Activated CD4-positive, CD25-positive, alpha-beta regulatory T cell treated with anti-CD3 and anti-CD28 coated beads, Interleukin-2, amount 50 U/mL, for 72 hours (primary cell): ENCODE data around the gene ANKRD33.

Source experiments
- DNase-seq: peaks from one replicate; pipeline ENCODE4 v3.0.0; 2021

Gene ANKRD33

GRCh38 chr12:51905471-51906429 is 17.8 kb downstream of the ANKRD33 start:
- DNase-seq = no peak

DNA sequence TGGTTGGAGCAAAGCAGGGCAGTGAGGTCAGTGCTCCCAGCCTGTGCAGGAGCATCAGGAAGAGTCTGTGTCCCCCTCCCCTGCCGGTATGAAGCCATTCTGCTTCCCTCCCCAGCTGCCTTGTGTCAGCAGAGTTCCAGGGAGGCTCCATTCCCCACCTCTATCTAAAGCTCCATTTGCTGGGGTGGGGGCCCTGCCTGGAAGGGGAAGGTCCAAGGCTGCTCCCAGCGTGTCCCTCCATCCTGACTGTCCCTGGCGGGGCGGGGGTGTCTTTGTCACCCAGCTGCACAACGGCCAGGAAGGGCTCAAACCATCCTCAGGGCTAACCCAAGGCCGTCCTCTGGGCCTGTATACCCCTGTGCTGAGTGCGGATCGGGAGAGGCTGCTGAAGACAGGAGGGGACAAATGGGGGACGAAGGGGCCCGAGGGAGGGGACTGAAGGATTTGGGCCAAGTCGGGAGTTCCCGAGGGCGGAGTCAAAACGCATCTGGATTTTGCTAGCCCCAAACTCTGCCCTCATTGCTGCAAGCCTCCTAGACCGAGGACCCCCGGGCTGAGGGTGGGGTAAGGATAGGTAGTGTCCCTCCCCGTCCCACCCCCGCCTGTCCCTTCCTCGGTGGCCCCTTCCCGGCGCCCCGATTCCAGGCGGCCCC is 18.7 kb downstream of the ANKRD33 start:
- DNase-seq = no peak

- DNase-seq = no peak
Observed at GRCh38 chr12:51907083-51907855, 19.4 kb downstream of the ANKRD33 start, which contains the start of gene ACVRL1. Gene ACVRL1 (plus strand): TSS chr12:51907504. CDS start chr12:51912475, 4,971 bp downstream.

DNA sequence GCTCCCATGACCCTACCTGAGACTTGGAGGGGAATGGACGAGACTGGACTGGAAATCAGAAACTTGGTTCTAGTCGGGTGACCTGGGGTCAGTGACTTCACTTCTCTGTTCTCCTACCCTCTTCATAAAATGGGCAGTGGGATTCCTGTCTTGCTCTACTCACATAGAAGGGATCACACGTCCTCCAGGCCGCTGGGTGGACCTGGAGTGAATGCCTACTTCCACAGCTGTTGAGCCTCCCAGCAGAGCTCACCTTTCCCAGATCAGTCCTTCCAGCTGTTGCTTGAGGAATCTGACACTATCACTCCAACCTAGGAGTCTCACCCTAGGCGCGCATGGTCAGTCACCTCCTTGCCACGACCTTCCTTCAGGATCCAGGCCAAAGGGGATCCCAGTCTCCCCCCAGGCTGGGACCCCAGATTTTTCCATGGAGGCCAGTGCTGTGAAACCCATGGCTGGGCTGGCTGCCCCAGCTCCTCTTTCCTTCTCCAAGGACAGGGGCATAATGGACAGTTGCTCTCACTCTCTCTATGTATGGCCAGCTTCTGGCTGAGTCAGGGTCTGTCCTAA is 20.0 kb downstream of the ANKRD33 start:
- no peak for DNase-seq

- no peak for DNase-seq
Observed at GRCh38 chr12:51908876-51909592, 21.1 kb downstream of the ANKRD33 start.

GRCh38 chr12:51910168-51910567 is 22.3 kb downstream of the ANKRD33 start:
- DNase-seq = no peak

GRCh38 chr12:51910691-51911090 is 22.8 kb downstream of the ANKRD33 start:
- no peak for DNase-seq

DNA sequence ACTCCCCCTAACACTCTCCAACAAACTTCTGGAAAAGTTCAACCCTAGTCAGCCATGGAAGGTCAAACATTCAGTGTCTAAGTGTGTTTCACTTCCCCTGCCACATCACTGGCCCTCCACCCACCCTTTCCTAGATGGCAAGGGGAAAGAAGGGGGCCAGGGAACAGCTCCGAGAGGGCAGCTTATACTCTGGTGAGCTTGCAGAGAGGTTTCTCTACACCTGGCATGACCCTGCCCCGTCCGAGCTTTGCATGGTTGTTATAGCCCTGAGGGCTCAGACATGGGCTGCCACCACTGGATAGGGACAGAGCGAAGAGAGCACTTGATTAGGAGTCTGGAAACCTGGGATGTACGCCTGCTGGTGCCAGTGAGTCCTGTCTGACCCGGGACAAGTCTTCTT is 23.4 kb downstream of the ANKRD33 start:
- no peak for DNase-seq

DNA sequence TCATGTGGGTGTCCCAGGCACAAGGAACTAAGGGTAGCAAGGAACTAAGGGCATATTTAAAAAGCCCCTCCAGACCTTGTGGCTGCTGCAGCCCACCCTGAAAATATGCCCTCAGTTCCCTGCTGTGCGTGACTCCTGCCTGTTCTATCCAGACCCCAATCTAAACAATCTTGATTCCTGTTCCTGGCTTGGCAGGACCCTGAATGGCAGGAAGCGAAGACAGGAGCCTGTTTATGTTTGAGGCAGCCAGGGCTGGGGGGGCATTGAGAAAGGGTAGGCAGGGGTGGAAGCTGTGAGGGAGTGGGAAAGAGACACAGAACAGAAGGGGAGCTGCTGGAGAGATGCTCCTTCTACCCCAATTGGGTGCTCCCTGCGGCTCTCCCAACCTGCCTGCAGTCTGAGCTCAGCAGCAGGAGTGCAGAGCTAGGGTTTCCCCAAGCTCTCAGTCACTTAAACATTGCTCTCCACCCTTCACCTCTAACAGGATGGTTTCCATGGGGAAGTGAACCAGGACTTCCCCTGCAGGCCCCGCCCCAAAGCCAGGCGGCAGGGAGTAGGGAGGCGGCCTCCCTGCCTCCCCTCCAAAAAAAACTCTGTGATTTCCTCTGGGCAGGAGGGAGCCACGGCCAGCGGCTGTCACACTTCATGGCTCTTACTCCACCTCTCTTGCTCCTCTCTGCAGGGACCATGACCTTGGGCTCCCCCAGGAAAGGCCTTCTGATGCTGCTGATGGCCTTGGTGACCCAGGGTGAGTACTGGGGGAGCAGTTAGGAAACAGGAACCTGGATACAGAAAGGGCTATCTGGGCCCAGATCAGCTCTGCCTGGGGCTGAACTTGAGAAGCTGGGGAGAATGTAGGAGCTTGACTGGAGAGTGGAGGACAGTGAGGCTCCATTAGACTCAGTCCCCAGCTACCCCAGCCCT is 24.1 kb downstream of the ANKRD33 start:
- DNase-seq = no peak

- DNase-seq = no peak
Observed at GRCh38 chr12:51913071-51914033, 25.4 kb downstream of the ANKRD33 start.

GRCh38 chr12:51914034-51914923 is 26.4 kb downstream of the ANKRD33 start:
- DNase-seq = no peak

DNA sequence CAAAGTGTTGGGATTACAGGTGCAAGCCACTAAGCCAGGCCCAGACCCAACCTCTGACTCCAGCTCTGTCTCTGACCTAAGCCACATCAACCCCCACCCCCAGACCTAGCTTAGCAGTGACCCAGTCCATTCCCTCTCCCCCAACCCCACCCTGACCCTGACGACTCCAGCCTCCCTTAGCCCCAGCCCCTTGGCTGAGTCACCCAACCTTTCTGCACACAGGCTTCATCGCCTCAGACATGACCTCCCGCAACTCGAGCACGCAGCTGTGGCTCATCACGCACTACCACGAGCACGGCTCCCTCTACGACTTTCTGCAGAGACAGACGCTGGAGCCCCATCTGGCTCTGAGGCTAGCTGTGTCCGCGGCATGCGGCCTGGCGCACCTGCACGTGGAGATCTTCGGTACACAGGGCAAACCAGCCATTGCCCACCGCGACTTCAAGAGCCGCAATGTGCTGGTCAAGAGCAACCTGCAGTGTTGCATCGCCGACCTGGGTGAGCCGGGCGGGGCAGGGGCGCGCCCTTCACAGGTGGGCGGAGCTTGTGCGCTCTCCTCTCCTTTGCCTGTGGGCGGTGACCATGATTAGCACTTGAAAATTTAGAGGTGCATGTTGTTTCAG is 27.2 kb downstream of the ANKRD33 start:
- no peak for DNase-seq

GRCh38 chr12:51915951-51916350 is 28.0 kb downstream of the ANKRD33 start:
- no peak for DNase-seq

DNA sequence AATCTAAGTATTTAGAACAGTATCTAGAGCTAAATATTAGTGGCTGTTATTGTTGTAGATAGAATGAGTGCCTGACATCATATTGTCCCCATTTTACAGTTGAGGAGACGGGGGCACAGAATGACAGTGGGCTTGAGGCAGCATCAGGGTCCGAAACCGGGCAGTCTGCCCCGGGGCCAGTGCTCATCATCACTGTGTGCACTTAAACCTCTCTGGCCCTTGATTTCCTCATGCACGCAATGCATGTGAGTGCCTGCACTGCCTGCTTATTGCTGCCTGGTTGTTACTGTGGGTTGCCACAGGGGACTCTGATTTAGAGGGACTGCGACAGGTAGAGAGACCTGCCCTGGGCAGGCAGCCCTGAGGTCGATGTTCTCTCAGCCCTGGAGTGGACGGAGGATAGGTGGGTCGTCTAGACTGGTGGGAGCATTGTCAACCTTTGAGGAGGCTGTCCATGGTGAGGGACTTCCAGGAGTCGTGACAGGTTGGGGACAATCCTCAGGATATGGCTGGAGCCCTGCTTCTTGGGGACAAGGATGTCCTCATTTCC is 29.2 kb downstream of the ANKRD33 start:
- DNase-seq = no peak

- DNase-seq = no peak
Observed at GRCh38 chr12:51917746-51918453, 30.0 kb downstream of the ANKRD33 start.

- DNase-seq = no peak
Observed at GRCh38 chr12:51920046-51920445, 32.1 kb downstream of the ANKRD33 start.

DNA sequence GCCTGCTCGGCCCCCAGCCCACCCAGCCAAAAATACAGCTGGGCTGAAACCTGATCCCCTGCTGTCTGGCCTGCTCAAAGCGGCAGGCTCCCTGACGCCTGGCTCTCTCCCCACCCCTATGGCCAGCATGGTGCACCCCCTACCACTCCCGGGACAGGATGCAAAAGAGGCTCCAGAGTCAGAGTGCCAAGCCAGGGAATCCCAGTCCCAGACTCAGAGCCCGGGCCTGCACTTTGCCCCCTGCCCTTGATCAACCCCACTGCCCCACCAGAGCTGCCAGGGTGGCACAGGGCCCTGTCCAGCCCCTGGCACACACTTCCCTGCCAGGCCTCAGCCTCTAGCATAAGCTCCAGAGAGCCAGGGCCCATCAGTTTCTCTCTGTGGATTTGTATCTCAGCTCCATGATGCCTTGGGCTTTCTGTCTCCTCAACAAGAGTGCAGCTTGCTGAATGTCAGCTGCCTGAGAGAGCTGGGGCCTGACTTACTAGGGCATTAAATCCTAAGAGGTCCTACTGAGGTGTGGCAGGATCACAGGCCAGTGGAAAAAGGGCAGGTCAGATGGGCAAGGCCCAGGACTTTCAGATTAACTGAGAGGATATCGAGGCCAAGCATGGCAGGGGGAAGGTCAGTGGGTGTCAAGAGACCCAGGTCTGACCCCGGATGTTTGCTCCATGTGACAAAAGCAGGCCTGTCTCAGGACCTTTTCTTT is 33.3 kb downstream of the ANKRD33 start:
- DNase-seq = no peak
